T-helper 22 cell (primary cell): Measurements from ENCODE around the gene FAM124B.

Experiments used
- DNase-seq: peaks from one replicate; pipeline ENCODE4 v3.0.0-alpha.2; 2020; ENCODE audit warnings: low read depth

The FAM124B gene

GRCh38 chr2:224401641-224402342 is at the start of gene FAM124B:
TSS of gene FAM124B (minus strand) at chr2:224402107. CDS start at chr2:224401768, 339 bp downstream.
- peak; percentile 9 for DNase-seq

DNA sequence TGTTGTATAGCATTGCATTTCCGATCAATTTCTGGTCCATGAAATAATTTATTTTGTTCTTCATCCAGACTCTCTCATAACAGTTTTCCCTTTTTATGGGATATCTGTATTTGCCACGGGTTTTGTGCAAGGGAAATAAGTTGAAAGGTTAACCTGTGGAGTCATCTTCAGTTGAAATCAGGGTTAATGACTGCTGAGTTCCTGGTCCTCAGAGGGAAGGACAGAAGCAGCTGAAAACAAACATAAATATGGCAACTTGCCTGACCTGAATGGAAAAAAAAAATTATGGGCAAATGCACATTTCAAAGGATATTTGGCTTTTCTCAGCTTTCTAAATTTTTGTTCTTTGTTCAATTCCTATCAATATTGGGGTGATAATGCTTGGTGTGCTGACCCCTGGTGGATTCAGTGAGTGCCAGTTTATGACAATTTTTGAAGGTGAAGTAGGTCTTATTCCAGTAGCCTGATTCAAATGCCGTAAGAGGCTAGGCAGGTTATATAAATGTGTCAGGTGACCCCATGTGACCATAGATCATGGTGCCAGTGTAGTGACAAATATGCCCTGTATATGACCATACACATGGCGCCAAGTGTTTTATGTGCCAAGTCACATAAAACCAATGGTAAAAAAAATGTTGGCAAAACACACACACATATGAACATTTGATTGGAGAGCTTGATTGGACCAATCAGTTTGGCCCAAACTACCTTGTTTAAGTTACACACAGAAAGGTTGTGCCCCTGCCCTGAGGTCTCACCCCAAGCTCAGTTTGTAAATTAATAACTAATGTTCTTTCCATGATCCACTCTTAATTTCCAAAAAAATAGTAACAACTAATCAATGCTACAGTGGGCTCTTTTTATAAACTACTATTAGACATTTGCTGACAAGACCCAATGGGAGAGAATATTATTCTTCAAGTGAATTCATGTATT is 47.6 kb upstream of the FAM124B start:
- DNase-seq: no peak

DNA sequence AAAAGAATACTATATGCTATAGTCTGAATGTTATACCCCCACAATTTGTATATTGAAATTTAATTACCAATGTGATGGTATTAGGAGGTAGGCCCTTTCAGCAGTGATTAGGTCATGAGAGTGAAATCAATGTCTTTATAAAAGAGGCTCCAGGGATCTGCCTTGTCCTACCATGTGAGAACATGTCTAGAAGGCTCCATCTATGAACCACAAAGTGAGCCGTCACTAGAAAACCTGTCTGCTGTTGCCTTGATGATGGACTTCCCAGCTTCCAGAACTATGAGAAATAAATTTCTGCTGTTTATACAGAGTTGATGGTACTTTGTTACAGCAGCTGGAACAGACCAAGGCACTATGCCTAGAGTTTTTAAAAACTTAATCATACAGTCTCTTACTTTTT is 46.3 kb upstream of the FAM124B start:
- DNase-seq: no peak

GRCh38 chr2:224444783-224445182 is 42.9 kb upstream of the FAM124B start:
- DNase-seq: no peak

DNA sequence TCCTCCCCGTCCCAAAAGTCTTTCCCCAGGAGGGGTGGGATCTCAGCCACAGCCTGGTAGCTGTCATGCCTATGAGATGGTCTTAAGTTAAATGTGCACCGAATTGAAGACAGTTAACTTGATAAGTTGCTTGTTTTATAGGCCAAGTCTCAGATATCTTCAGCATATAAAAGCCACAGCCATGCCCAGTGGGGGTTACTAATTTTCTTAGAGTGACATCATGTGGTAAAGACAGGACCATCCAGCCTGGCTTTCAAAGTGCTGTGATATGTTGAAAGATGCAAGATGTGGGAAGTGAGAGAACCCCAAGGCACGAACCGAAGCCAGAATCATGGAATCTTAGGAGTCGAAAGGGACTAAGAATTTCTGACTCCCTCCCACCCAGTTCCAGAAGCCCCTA is 42.1 kb upstream of the FAM124B start:
- DNase-seq: no peak

- DNase-seq: no peak
These were observed 40.4 kb upstream of the FAM124B start for GRCh38 chr2:224442071-224442967.

DNA sequence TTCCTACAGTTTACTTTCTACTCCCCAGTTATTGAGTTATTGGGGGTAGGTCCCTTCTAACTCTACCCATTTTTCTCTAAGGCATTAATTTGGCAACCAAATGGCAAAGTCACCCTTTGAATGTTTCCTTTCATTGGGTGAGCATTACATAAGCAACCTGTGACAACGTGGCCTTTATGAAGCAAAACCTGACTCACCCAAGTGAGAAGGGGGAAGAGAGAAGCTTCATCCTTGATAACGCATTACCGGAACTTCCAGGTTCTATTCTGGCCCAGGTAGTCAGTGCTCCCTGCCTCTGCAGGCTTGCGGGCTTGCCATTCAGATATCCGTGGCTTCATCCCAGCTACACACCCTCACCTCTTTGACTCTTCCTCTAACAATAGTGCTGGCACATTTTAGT is 39.1 kb upstream of the FAM124B start:
- DNase-seq: no peak

GRCh38 chr2:224438726-224439125 is 36.8 kb upstream of the FAM124B start:
- no peak for DNase-seq

DNA sequence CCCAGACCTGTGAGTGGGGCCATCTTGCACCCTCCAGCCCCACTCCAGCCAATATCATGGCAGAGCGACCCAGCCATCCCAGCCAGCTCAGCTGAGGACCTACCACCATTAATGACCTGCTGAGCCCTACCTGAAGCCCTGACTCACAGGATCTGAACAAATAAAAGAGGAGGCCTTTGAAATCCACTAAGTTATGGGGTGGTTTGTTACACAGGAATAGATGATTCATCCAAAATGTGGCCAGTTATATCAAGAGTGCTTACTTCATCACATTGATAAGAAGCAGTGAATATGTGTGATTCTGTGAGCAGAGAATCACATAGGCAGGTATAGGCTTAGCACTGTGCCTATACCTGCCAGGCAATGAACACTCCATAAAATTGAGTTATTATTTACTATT is 34.7 kb upstream of the FAM124B start:
- DNase-seq: no peak

DNA sequence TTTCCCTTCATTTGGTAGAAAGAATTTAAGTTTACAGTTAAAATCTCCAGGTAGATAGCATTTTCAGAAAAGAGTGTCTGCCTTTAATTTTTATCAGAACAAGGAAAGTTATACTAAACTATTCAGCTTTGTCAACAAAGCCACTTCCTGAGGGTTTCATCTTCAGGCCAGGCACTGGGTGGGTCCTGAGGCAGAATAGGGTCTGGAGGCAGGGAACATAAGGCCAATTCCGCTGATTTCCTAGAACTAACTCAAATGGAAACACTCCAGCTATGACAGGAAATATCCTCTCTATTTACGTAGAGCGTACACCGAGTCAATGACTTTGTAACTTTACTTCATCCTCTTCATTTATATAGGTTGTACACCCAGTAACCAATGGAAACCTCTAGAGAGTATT is 32.7 kb upstream of the FAM124B start:
- no peak for DNase-seq

GRCh38 chr2:224433442-224433841 is 31.5 kb upstream of the FAM124B start:
- DNase-seq: no peak

DNA sequence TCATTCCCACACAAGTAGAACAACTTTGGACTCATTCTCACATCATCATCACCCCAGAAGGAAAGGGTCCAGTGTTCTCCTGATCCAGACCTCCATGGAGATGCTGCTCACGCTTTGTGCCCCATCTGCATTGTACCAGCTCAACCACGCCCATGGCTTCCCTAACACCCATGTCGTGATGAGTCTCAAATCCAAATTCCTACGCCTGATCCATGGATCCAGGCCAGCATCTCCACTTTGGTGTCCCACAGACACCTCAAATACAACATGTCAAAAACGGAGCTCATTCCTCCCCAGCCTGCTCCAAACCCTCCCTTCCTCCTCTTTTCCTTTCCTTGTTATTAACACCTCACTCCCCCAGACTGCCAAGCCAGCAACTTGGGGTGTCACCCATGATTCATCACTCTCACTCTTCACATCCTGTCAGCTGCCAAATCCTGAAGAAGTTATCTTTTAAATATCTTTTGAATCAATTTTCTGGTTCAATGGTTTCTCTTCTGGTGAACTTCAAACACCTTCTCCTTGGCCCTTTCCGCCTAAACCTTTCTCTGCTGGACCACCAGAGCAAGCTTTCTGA is 30.2 kb upstream of the FAM124B start:
- no peak for DNase-seq

DNA sequence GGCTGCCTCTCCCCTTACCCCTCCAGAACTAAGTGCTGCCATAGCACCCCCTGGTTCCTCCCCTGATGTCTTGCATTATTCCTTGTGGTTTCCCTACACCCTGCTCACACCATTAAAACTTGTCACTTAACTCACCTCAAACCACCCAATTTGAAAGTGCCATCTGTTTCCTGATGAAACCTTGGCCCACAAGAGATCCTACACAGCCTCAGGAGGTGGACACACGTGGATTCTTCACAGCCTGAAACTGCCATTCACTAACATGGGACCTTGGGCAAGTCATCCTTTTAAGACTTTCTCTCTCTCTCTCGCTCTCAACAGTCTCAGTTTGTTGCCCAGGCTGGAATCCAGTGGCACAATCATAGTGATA is 27.5 kb upstream of the FAM124B start:
- no peak for DNase-seq

DNA sequence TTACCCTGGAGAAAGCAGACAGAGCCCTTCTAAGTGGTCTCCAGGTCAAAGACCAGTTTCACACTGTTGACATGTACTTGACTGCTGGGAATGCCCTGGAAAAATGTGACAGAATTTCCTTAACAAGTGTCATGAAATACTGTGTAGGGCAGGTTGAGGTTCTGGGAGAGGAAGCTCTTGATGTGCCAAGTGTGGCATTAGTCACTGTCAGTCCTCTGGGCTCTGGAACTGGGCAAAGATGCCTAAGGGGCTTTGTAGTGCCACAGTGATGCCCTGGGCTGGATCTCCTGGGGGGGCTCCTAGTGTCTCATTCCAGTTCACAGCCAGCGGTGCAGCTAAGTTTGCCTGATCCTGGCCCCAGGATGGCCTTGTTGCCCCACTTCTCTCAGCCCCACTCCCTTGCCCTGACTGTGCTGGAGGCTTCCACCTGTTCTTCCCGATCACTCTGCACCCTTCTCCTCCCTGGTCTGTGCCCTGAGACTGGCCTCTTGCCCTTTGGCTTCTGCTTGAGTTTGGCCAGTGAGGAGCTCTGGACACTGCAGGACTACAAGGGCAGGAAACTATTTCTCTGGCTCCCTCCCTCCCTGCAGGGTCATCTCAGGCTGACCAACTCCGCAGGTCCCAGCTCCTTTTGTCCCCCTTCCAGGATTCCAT is 27.0 kb upstream of the FAM124B start:
- DNase-seq: no peak

GRCh38 chr2:224427471-224427870 is 25.6 kb upstream of the FAM124B start:
- DNase-seq: no peak

DNA sequence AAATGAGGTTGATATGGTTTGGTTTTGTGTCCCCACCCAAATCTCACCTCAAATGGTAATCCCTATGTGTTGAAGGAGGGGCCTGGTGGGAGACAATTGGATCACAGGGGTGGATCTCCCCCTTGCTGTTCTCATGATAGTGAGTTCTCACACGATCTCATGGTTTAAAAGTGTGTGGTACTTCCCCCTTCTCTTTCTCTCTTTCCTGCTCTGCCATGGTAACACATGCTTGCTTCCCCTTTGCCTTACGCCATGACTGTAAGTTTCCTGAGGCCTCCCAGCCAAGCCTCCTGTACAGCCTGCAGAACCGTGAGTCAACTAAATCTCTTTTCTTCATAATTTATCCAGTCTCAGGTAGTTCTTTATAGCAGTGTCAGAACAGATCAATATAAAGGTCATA is 24.7 kb upstream of the FAM124B start:
- no peak for DNase-seq

- DNase-seq: no peak
These were observed 19.2 kb upstream of the FAM124B start for GRCh38 chr2:224421065-224421464.

GRCh38 chr2:224417947-224418346 is 16.0 kb upstream of the FAM124B start:
- DNase-seq: no peak

- no peak for DNase-seq
These were observed 15.4 kb upstream of the FAM124B start for GRCh38 chr2:224417361-224417729.

GRCh38 chr2:224416656-224417360 is 14.9 kb upstream of the FAM124B start:
- no peak for DNase-seq

DNA sequence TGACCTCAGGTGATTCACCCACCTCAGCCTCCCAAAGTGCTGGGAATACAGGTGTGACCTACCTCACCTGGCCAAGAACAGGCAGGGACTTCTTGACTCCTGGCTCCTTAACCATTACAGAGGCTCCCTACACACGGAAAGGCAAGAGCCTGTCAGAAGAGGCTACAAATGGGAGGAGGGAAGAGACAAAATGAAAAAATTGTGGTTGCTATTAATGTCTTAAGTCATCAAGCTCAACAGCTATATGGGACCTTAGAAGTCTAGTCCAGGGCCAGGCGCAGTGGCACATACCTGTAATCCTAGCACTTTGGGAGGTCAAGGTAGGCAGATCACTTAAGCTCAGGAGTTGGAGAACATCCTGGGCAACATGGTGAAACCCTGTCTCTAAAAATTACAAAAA is 11.5 kb upstream of the FAM124B start:
- DNase-seq: no peak
